ENCODE data around the gene GNAS.

The GNAS gene

DNA sequence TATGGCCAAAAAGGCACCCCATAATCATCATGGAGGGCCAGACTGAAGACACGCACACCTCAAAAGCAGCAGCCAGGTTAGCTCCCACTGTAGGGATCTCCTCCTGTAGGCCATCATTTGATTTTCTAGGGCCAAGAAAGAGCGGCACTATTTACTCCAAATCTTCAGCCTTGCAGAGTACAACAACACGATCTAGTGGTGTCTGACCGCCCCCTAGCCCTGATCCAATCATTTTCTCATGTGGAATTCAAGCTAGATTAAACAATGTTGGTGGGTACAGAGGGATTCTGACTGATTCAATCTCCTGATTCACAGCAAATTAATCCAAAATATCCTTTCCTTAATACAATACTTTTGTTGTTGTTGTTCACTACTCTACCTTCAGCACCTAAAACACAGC, 14.3 kb upstream of the GNAS start:
- DNase-seq (ENCODE audit: low read depth) = no peak
- H3K4me3 ChIP-seq (ENCODE audit: low read length) = no peak overlapping the region
- TF ChIP-seq, protein P1, sequence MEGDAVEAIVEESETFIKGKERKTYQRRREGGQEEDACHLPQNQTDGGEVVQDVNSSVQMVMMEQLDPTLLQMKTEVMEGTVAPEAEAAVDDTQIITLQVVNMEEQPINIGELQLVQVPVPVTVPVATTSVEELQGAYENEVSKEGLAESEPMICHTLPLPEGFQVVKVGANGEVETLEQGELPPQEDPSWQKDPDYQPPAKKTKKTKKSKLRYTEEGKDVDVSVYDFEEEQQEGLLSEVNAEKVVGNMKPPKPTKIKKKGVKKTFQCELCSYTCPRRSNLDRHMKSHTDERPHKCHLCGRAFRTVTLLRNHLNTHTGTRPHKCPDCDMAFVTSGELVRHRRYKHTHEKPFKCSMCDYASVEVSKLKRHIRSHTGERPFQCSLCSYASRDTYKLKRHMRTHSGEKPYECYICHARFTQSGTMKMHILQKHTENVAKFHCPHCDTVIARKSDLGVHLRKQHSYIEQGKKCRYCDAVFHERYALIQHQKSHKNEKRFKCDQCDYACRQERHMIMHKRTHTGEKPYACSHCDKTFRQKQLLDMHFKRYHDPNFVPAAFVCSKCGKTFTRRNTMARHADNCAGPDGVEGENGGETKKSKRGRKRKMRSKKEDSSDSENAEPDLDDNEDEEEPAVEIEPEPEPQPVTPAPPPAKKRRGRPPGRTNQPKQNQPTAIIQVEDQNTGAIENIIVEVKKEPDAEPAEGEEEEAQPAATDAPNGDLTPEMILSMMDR (conservative IDR thresholded peaks at IDR 0.05; ENCODE audit: low read depth, low read length) = no peak

GRCh38 chr20:58839474-58839874, 13.0 kb upstream of the GNAS start:
- DNase-seq (ENCODE audit: low read depth) = no peak
- H3K4me3 ChIP-seq (ENCODE audit: low read length) = no peak overlapping the region
- TF ChIP-seq, protein P1 (conservative IDR thresholded peaks at IDR 0.05; ENCODE audit: low read depth, low read length) = peak; percentile 48

DNA sequence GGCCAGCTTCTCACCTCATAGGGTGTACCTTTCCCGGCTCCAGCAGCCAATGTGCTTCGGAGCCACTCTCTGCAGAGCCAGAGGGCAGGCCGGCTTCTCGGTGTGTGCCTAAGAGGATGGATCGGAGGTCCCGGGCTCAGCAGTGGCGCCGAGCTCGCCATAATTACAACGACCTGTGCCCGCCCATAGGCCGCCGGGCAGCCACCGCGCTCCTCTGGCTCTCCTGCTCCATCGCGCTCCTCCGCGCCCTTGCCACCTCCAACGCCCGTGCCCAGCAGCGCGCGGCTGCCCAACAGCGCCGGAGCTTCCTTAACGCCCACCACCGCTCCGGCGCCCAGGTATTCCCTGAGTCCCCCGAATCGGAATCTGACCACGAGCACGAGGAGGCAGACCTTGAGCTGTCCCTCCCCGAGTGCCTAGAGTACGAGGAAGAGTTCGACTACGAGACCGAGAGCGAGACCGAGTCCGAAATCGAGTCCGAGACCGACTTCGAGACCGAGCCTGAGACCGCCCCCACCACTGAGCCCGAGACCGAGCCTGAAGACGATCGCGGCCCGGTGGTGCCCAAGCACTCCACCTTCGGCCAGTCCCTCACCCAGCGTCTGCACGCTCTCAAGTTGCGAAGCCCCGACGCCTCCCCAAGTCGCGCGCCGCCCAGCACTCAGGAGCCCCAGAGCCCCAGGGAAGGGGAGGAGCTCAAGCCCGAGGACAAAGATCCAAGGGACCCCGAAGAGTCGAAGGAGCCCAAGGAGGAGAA, 12.3 kb upstream of the GNAS start:
- TF ChIP-seq, protein P1 (conservative IDR thresholded peaks at IDR 0.05; ENCODE audit: low read depth, low read length) = no peak
- H3K4me3 ChIP-seq (ENCODE audit: low read length) = no peak overlapping the region
- no peak for DNase-seq (ENCODE audit: low read depth)

GRCh38 chr20:58840816-58841538, 11.5 kb upstream of the GNAS start:
- no peak overlapping the region for H3K4me3 ChIP-seq (ENCODE audit: low read length)
- TF ChIP-seq, protein P1 (conservative IDR thresholded peaks at IDR 0.05; ENCODE audit: low read depth, low read length) = no peak
- DNase-seq (ENCODE audit: low read depth) = no peak

- no peak overlapping the region for H3K4me3 ChIP-seq (ENCODE audit: low read length)
- no peak for DNase-seq (ENCODE audit: low read depth)
- TF ChIP-seq, protein P1 (conservative IDR thresholded peaks at IDR 0.05; ENCODE audit: low read depth, low read length) = no peak
These were observed 10.8 kb upstream of the GNAS start for GRCh38 chr20:58841539-58842264.

DNA sequence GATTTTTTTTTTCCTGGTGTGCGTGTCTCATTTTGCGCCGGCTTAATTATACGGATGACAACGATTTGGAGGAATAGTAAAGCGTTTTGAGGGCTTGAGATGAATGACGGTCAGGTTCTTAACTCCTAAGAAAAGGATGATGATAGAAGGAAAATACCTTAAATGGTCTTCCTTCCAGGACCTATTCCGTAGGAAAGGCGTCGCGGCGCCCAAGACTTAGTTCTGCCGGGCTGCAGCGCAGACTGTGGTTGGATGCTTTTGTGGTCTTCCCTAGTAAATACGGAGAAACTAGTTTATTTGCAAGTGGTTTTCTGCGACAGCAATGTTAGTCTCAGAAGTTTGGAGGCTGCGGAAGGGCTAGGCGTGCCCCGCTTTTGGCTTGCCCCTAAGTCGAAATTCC, 10.2 kb upstream of the GNAS start:
- H3K4me3 ChIP-seq (ENCODE audit: low read length) = no peak overlapping the region
- TF ChIP-seq, protein P1 (conservative IDR thresholded peaks at IDR 0.05; ENCODE audit: low read depth, low read length) = no peak
- DNase-seq (ENCODE audit: low read depth) = no peak

All from retinal pigment epithelial cell (primary cell).